EL (cell line): ENCODE results near the gene AUTS2.
A peak's percentile ranks its signal among the peaks of the same experiment; 100 is the strongest.

Experiments
- DNase-seq: peaks from one replicate; pipeline ENCODE4 v3.0.0-alpha.2; 2016

The AUTS2 gene

DNA sequence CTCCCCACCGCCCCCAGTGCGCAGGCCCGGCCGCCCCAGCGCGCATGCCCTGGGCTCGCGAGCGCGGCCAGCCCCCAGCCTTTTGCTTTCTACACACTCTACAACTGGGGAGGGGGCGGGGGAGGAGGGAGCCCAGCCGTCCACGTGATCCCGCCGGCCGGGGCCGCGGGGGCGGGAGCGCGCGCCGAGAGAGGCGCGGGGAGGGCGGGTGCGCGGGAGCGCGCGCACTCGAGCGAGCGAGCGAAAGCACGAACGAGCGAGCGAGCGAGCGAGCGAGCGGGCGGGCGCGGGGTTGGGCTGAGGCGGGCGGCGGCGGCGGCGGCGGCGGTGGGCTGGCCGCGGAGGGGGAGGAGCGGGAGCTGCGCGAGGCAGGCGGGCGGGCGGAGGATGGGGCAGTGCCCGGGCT lies at the start of gene AUTS2:
AUTS2 (plus strand) TSS at position 395 of the 406 bp plus-strand sequence. CDS start 1,179 bp downstream, outside the sequence.
- no peak for DNase-seq

- DNase-seq = no peak
Measured at GRCh38 chr7:69550991-69551390, 47.3 kb upstream of the AUTS2 start.

DNA sequence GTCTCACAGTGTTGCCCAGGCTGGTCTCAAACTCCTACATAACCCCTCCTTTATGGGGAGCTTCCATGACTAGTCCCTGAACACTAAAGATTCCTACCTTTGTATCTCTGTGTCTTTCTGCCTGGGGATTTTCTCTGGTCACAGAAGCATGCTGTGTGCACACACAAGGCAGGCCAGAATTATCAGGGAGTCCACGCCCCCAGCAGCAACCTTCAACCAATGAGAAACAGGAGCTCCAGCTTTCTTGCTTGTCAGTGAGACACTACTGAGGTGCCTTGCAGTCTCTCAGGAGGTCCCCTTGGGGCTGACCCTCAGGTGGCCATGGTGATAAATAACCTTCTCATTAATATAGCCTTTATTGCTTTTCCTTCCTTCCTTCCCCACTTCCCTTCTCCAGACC lies 45.1 kb upstream of the AUTS2 start:
- DNase-seq = no peak

DNA sequence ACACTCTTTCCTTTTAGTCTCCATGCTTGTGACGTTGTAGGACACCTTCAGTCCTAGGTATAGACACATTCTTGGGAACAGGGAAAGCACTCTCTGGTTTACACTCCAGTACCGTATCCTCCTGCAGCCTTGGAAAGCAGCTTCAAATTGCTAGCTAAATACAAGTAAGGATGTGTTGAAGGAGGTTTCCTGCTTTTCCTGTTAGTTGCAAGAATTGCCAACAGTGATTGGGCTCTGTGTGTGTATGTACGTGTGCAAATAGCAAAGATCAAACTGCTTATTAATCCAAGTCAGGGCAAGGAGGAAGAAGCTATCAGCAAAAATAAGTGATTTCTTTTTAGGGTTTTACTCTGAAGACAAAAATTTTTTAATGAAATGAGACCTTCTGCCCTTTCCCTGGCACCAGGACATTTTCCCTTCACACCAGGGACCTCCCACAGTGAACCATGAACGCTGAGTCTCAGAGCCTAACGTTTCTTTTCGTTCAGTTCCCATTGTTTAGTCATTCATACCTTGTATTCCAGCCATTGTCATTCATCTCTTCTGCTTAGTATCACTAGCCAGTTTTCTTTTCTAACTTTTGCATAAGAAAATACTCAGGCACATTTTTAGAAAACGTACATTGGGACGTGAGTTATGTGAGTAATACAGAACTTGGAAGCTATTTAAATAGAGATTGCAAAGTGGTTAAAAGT lies 36.9 kb upstream of the AUTS2 start:
- no peak for DNase-seq

DNA sequence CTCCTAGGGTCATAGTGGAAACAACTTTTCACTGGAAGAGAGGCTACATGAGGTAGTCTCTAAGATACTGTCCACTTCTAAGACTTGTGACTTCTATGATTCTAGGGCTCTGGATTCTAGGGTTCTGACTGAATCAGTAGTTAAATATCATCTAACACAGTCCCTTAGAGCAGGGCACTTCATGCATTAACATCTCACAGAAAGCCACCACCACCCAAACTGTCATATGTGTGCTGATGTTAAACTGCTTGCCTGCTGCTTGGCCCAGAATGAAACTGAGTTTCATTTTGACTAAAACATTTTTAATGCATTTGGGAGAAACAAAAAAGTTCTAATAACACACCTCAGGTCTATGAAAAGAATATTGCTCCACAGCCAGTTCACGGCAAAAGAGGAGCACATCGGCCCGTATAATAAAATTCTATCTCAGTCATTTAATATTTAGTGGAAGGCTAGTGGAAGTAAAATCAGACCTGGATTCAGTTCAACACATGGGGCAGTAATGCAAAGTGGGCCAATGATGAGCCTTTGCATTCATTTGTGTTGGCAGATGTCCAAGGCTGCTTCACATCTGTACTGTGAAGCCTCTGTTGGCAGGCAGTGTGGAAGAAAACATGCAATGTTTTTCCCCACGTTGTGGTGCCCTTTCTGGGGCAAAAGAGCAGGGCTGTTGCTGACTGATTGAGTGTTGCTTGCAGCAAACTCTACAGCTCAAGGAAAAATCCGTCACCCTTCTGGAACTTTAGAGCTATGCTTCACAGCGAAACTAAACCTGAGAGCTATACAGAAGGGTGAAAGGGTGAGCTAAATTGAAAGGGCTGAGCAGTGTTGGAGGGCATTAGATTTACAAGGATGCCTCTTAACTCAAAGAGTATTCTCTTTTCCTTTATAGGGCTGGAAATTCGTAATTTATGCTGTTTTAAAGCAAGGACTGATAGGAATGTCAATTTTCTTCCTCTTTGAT lies 33.5 kb upstream of the AUTS2 start:
- DNase-seq = no peak

- no peak for DNase-seq
Measured at GRCh38 chr7:69567800-69568199, 30.5 kb upstream of the AUTS2 start.

- DNase-seq = no peak
Measured at GRCh38 chr7:69568266-69568665, 30.0 kb upstream of the AUTS2 start.

- no peak for DNase-seq
Measured at GRCh38 chr7:69575651-69576050, 22.6 kb upstream of the AUTS2 start.

- no peak for DNase-seq
Measured at GRCh38 chr7:69577221-69577620, 21.1 kb upstream of the AUTS2 start.

DNA sequence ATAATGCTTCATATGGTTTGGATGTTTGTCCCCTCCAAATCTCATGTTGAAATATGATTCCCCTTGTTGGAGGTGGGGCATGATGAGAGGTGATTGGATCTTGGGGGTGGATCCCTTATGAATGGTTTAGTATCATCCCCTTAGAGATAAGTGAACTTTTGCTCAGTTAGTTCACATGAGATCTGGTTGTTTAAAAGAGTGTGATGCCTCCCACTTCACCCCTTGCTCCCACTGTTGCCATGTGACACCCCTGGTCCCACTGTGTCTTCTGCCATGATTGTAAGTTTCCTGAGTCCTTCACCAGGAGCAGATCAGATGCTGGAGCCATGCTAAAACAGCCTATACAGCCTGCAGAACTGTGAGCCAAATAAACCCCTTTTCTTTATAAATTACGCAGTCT lies 13.1 kb upstream of the AUTS2 start:
- DNase-seq = no peak

- no peak for DNase-seq
Measured at GRCh38 chr7:69586321-69586720, 12.0 kb upstream of the AUTS2 start.

DNA sequence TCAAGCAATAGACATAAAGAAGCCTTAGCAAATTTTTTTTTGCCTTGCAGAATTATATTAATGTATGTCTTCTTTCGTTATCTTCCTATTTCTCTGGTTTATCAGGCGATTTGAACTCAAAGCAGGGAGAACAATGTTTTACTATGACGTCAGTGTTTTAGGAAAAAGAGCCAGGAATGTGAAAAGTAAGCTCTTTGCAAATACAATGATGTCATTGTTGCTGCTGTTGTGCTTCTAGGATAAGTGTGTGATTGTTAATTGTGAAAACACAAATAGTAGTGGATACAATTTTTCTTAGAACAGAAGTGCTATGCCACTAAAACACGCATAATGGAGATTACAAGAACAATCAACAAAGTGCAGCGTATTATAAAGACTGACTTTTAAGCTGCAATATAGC lies 9.5 kb upstream of the AUTS2 start:
- no peak for DNase-seq

- DNase-seq = no peak
Measured at GRCh38 chr7:69591805-69592204, 6.5 kb upstream of the AUTS2 start.

DNA sequence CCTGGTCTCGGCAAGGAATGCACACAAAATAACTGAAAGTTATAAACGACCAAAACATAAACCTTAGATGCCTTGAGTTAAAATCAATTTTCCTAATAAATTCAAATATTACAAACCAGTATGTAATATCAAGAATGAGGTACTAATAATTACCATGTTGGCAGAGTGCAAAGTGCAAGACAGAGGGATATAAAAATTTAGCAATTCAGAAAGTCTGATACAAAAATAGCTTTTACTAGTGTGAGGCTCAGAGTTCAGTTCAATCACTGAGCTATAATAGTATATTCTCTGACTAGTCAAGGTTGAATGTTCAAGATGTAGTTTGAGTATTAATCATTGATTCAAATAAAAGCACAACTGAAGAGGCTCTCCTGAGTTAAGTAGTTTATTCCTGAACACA lies 4.8 kb upstream of the AUTS2 start:
- DNase-seq = no peak

DNA sequence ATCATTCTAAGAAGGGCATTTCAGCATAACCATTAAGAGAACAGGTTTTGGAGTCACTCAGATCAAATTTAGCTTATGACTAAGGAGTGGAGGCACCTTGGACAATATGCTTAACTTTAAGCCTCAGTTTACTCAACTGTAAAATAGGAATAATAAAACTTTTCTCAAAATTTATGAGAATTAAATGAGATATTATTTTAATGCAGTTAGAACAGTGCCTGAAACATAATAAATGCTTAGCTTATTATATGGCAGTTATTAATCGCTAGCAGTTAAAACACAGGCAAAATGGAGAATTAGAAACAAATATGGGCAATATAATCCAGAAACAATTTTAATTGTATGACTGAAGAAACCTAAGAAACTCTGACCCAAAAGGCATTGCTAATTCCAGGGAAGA lies 2.9 kb upstream of the AUTS2 start:
- DNase-seq = no peak

DNA sequence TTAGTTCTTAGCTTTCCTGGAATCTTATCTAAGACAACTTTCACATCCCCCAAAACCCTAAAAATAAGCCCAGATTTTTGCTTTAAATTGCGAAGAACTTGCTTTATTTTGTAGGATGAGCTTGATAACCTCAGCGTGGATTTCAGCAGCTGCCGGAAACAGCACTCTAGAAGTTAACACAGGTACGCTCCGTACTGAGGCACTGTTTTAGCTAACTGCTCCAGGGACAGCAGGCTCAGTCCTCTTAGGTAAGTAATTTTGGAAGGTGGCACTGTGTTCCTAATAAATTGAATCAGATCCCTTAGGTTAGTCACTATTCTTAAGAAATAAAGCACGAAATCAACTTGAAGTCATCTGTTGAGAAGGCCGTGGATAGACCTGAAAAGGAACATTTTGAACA lies 2.2 kb upstream of the AUTS2 start:
- no peak for DNase-seq

- no peak for DNase-seq
Measured at GRCh38 chr7:69596723-69597277, 1.5 kb upstream of the AUTS2 start.

- no peak for DNase-seq
Measured at GRCh38 chr7:69597278-69598076, 798 bp upstream of the AUTS2 start.

DNA sequence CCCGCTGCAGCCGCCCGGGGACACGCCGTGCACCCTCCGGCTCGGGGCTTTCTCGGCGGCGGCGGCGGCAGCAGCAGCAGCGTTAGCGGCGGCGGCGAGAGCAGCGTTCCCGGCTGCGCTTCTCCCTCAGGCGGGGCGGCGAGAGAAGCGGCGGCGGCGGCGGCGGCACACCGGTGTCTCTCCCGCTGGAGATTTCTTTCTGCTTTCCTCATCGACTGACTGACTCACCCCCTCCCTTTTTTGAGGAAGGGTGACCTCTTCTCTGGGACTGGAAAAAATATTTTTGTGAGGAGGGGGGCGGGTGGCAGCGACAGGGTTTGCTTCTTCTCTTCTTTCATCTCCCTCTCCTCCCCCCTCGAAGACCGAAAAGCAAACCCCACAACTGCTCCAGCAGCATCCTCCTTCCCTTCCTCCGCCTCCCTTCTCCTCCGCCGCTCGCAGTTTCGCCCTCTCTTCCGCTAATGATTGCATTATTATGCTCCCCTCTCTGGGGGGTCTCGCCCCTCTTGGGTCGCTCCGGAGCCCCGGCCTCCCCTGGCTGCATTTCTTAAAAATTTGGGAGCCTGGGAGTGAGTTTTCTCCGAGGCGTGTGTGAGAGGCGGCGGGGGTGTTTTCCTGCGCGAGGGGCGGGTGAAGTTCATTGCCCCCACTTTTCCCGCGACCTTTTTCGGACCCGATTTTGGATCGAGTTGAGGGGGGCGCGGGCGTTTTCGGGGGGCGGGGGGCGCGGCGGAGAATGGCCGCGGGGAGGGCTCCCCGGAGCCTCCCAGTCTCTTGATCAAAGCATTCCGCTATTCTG lies 411 bp downstream of the AUTS2 start:
- peak; percentile 6 for DNase-seq

- DNase-seq = no peak
Measured at GRCh38 chr7:69599286-69599954, 1.1 kb downstream of the AUTS2 start.

GRCh38 chr7:69599955-69600709 lies 1.9 kb downstream of the AUTS2 start:
- DNase-seq = no peak
